ENCODE results near the gene TRAPPC2B. TPM values are rescaled to one million over a fixed set of nuclear protein-coding genes. Genes with fewer than 3 reads are reported as not detected.

TRAPPC2B gene
- total and polyA plus RNA-seq, 2 experiments from 2014 or later: 27.8 to 39.0 TPM

GRCh38 chr19:57350877-57351805 lies 12.2 kb upstream of the TRAPPC2B start, which contains the start of gene ZNF304:
Gene ZNF304, plus strand, starts transcription at chr19:57351271. Its CDS starts 394 bp downstream, at chr19:57351665.
- 2% methylated on average over 57 of the region's 57 CpGs for WGBS (ENCODE audit: low lambda C conversion rate, missing lambda C conversion rate)
- Histone ChIP-seq H3K36me3 (replicated peaks; ENCODE audit: insufficient read depth, low read depth) (no peaks in the 10 kb centered on the region), H3K9me3 (ENCODE audit: low read depth) (no peaks in the 10 kb centered on the region), H2AFZ (peak within 1 kb of the TSS; percentile 72), H3K27me3 (no peaks in the 10 kb centered on the region), H3K4me1 (ENCODE audit: insufficient read depth) (peaks cover 12% of the 10 kb centered on the region), H3K27ac (peak within 1 kb of the TSS; percentile 88), H4K20me1 (ENCODE audit: insufficient read depth, poor library complexity, severe bottlenecking) (no peaks in the 10 kb centered on the region), H3K4me2 (peak within 1 kb of the TSS; percentile 98), H3K9me2 (replicated peaks; ENCODE audit: insufficient read depth) (no peaks in the 10 kb centered on the region), H3K79me2 (peaks cover 29% of the 10 kb centered on the region), H3K4me3 (peak within 1 kb of the TSS; percentile 85)
- TF ChIP-seq CTCF (IDR thresholded peaks at IDR 0.05; ENCODE audit: poor library complexity): no peak
- no peak for TF ChIP-seq EZH2 (IDR thresholded peaks at IDR 0.05; ENCODE audit: borderline replicate concordance)
- TF ChIP-seq EZH2phosphoT487 (IDR thresholded peaks at IDR 0.05; ENCODE audit: low read depth, severe bottlenecking, unreplicated experiment): no peak
- peak; percentile 95 for DNase-seq (ENCODE audit: low spot score)

- Histone ChIP-seq H2AFZ (peak overlapping the region; percentile 66), H3K4me2 (peak overlapping the region; percentile 98), H4K20me1 (ENCODE audit: insufficient read depth, poor library complexity, severe bottlenecking) (no peaks in the 10 kb centered on the region), H3K79me2 (peaks cover 29% of the 10 kb centered on the region), H3K36me3 (replicated peaks; ENCODE audit: insufficient read depth, low read depth) (no peaks in the 10 kb centered on the region), H3K4me3 (peak overlapping the region; percentile 85), H3K9me2 (replicated peaks; ENCODE audit: insufficient read depth) (no peaks in the 10 kb centered on the region), H3K27ac (peak overlapping the region; percentile 88), H3K27me3 (no peaks in the 10 kb centered on the region), H3K4me1 (ENCODE audit: insufficient read depth) (peaks cover 12% of the 10 kb centered on the region), H3K9me3 (ENCODE audit: low read depth) (no peaks in the 10 kb centered on the region)
- peak; percentile 13 for DNase-seq (ENCODE audit: low spot score)
- no peak for TF ChIP-seq EZH2phosphoT487 (IDR thresholded peaks at IDR 0.05; ENCODE audit: low read depth, severe bottlenecking, unreplicated experiment)
- TF ChIP-seq EZH2 (IDR thresholded peaks at IDR 0.05; ENCODE audit: borderline replicate concordance): no peak
- TF ChIP-seq CTCF (IDR thresholded peaks at IDR 0.05; ENCODE audit: poor library complexity): no peak
- WGBS (ENCODE audit: low lambda C conversion rate, missing lambda C conversion rate): 34% methylated on average over 7 of the region's 7 CpGs
Measured at GRCh38 chr19:57351867-57352266, 11.5 kb upstream of the TRAPPC2B start.

GRCh38 chr19:57355916-57356315 lies 7.4 kb upstream of the TRAPPC2B start:
- Histone ChIP-seq H3K27me3 (no peaks in the 10 kb centered on the region), H3K36me3 (replicated peaks; ENCODE audit: insufficient read depth, low read depth) (no peaks in the 10 kb centered on the region), H3K79me2 (peaks cover 29% of the 10 kb centered on the region), H3K4me1 (ENCODE audit: insufficient read depth) (peaks cover 12% of the 10 kb centered on the region), H3K27ac (no peak overlapping the region), H3K9me2 (replicated peaks; ENCODE audit: insufficient read depth) (no peaks in the 10 kb centered on the region), H3K9me3 (ENCODE audit: low read depth) (no peaks in the 10 kb centered on the region), H3K4me2 (no peak overlapping the region), H4K20me1 (ENCODE audit: insufficient read depth, poor library complexity, severe bottlenecking) (no peaks in the 10 kb centered on the region), H2AFZ (no peak overlapping the region), H3K4me3 (no peak overlapping the region)
- TF ChIP-seq CTCF (IDR thresholded peaks at IDR 0.05; ENCODE audit: poor library complexity): no peak
- no peak for TF ChIP-seq EZH2phosphoT487 (IDR thresholded peaks at IDR 0.05; ENCODE audit: low read depth, severe bottlenecking, unreplicated experiment)
- 94% methylated on average over 4 of the region's 4 CpGs for WGBS (ENCODE audit: low lambda C conversion rate, missing lambda C conversion rate)
- DNase-seq (ENCODE audit: low spot score): no peak
